Measurements from ENCODE around the gene ADAM12. TPM values are rescaled to one million over a fixed set of nuclear protein-coding genes. Genes with fewer than 3 reads are reported as not detected.
A peak's percentile ranks its signal among the peaks of the same experiment; 100 is the strongest.

The ADAM12 gene
- total and polyA plus RNA-seq, 10 of the 15 experiments (the other 5 are each of a cell fraction or from before 2014, with no cell fraction given), result under 0.01 to 0.62 (median 0.04) TPM; not detected in 5

GRCh38 chr10:126181626-126182025 is 206.7 kb downstream of the ADAM12 start (continued):
- TF ChIP-seq, protein P1, sequence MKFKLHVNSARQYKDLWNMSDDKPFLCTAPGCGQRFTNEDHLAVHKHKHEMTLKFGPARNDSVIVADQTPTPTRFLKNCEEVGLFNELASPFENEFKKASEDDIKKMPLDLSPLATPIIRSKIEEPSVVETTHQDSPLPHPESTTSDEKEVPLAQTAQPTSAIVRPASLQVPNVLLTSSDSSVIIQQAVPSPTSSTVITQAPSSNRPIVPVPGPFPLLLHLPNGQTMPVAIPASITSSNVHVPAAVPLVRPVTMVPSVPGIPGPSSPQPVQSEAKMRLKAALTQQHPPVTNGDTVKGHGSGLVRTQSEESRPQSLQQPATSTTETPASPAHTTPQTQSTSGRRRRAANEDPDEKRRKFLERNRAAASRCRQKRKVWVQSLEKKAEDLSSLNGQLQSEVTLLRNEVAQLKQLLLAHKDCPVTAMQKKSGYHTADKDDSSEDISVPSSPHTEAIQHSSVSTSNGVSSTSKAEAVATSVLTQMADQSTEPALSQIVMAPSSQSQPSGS (IDR thresholded peaks at IDR 0.05; ENCODE audit: low read length), result no peak
- TF ChIP-seq, protein P2, sequence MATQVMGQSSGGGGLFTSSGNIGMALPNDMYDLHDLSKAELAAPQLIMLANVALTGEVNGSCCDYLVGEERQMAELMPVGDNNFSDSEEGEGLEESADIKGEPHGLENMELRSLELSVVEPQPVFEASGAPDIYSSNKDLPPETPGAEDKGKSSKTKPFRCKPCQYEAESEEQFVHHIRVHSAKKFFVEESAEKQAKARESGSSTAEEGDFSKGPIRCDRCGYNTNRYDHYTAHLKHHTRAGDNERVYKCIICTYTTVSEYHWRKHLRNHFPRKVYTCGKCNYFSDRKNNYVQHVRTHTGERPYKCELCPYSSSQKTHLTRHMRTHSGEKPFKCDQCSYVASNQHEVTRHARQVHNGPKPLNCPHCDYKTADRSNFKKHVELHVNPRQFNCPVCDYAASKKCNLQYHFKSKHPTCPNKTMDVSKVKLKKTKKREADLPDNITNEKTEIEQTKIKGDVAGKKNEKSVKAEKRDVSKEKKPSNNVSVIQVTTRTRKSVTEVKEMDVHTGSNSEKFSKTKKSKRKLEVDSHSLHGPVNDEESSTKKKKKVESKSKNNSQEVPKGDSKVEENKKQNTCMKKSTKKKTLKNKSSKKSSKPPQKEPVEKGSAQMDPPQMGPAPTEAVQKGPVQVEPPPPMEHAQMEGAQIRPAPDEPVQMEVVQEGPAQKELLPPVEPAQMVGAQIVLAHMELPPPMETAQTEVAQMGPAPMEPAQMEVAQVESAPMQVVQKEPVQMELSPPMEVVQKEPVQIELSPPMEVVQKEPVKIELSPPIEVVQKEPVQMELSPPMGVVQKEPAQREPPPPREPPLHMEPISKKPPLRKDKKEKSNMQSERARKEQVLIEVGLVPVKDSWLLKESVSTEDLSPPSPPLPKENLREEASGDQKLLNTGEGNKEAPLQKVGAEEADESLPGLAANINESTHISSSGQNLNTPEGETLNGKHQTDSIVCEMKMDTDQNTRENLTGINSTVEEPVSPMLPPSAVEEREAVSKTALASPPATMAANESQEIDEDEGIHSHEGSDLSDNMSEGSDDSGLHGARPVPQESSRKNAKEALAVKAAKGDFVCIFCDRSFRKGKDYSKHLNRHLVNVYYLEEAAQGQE (IDR thresholded peaks at IDR 0.05; ENCODE audit: low read depth, low read length), result no peak
- TF ChIP-seq RUNX3 (IDR thresholded peaks at IDR 0.05; ENCODE audit: low read length), result no peak
- TF ChIP-seq MXI1 (IDR thresholded peaks at IDR 0.05; ENCODE audit: low read depth, low read length), result no peak

GRCh38 chr10:126179637-126180036 is 208.6 kb downstream of the ADAM12 start:
- POLR2A ChIA-PET, result no interaction called here
- DNase-seq (ENCODE audit: low read depth, low spot score), result no peak

More at GRCh38 chr10:126179637-126180036, 208.6 kb downstream of the ADAM12 start:
- H3K9ac ChIP-seq (ENCODE audit: control insufficient read depth, insufficient read depth, low read length), result no peak overlapping the region
- TF ChIP-seq, protein P3, sequence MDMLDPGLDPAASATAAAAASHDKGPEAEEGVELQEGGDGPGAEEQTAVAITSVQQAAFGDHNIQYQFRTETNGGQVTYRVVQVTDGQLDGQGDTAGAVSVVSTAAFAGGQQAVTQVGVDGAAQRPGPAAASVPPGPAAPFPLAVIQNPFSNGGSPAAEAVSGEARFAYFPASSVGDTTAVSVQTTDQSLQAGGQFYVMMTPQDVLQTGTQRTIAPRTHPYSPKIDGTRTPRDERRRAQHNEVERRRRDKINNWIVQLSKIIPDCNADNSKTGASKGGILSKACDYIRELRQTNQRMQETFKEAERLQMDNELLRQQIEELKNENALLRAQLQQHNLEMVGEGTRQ (IDR thresholded peaks at IDR 0.05; ENCODE audit: borderline replicate concordance, low read depth, low read length), result no peak
- TF ChIP-seq ATF7 (IDR thresholded peaks at IDR 0.05; ENCODE audit: low read depth) (no peak), NR2C1 (IDR thresholded peaks at IDR 0.05) (no peak), RFX5 (IDR thresholded peaks at IDR 0.05; ENCODE audit: low read depth, low read length) (peak; percentile 85), SP1 (IDR thresholded peaks at IDR 0.05; ENCODE audit: low read depth, low read length) (no peak), NFXL1 (IDR thresholded peaks at IDR 0.05; ENCODE audit: borderline replicate concordance) (no peak), NFYB (IDR thresholded peaks at IDR 0.05; ENCODE audit: insufficient read depth, low read depth, low read length) (no peak)
- no peak overlapping the region for H3K4me2 ChIP-seq (ENCODE audit: control insufficient read depth, insufficient read depth)
- ATAC-seq (no peak), FAIRE-seq (no peak)
- H3K36me3 ChIP-seq (ENCODE audit: control insufficient read depth in 2 of 2, insufficient read depth in 2 of 2, low read length in 1 of 2), result no peaks in the 10 kb centered on the region
- H3K9me3 ChIP-seq (replicated peaks; ENCODE audit: control insufficient read depth, insufficient read depth, low read length), result no peaks in the 10 kb centered on the region
- H3K27me3 ChIP-seq (replicated peaks in 1 of 2; ENCODE audit: control insufficient read depth in 2 of 2, insufficient read depth in 2 of 2, low read length in 1 of 2), result no peaks in the 10 kb centered on the region
- BruUV-seq (replicated peaks), result no TSS peak
- H2AFZ ChIP-seq (ENCODE audit: control insufficient read depth, low read depth, low read length), result no peak overlapping the region
- in situ Hi-C loops (cut with MboI) (no loop called here), intact Hi-C loops (cut with micrococcal nuclease; ENCODE audit: unreplicated experiment) (no loop called here)
- 1% methylated on average over 7 of the region's 7 CpGs for WGBS (ENCODE audit: insufficient coverage, insufficient replicate concordance, low lambda C conversion rate, missing lambda C conversion rate)
- no peaks in the 10 kb centered on the region for H3K79me2 ChIP-seq (ENCODE audit: control insufficient read depth, insufficient read depth, low read length)
- no peaks in the 10 kb centered on the region for H4K20me1 ChIP-seq (ENCODE audit: control insufficient read depth, insufficient read depth)
- H3K4me1 ChIP-seq (ENCODE audit: control insufficient read depth, insufficient read depth, low read length), result no peaks in the 10 kb centered on the region
- ChIA-PET CTCF (no interaction called here), RAD21 (ENCODE audit: unreplicated experiment) (no interaction called here), SMC1A (ENCODE audit: uncharacterized antibody, unreplicated experiment) (no interaction called here)
- H3K27ac ChIP-seq (ENCODE audit: control insufficient read depth, insufficient read depth), result no peak overlapping the region
- H3K4me3 ChIP-seq, result no peak overlapping the region

Measured in GM12878 (cell line).